ENCODE results near the gene UBE2I. TPM values are rescaled to one million over a fixed set of nuclear protein-coding genes. Genes with fewer than 3 reads are reported as not detected.

Gene UBE2I
- total and polyA plus RNA-seq, 2 donors from 2014 or later: 62.2 to 97.1 TPM

DNA sequence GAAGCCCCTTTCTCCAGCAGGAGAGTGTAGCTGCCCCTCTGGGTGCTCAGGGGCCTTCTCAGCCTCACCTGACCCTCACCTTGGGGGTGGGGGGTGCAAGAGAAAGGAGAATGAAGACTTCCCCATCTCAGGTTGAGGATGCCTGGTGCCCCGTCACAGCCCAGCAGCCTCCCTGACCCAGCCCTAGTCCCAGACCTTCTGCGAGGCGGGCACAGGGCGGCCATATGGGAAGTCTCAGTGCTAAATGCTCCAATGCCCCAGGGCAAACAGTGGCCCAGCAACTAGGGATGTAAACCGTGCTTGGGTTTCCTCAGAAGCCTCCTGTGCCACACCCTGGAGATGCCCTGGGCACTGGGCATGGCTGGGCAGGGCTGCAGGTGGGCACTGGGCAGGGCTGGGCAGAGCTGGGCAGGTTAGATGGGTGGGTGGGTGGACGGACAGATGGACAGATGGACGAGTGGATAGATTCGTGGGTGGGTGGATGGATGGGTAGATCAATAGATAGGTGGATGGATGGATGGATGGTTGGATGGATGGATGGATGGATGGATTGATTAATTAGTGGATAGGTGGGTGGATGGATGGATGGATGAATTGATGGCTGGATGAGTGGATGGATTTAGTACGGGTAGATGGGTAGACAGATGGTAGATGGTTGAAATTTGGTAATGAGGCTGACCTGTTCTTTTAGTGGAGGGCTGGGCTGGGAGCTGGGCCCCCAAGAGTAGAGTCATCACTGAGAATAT is 36.8 kb upstream of the UBE2I start:
- TF ChIP-seq, protein P1, sequence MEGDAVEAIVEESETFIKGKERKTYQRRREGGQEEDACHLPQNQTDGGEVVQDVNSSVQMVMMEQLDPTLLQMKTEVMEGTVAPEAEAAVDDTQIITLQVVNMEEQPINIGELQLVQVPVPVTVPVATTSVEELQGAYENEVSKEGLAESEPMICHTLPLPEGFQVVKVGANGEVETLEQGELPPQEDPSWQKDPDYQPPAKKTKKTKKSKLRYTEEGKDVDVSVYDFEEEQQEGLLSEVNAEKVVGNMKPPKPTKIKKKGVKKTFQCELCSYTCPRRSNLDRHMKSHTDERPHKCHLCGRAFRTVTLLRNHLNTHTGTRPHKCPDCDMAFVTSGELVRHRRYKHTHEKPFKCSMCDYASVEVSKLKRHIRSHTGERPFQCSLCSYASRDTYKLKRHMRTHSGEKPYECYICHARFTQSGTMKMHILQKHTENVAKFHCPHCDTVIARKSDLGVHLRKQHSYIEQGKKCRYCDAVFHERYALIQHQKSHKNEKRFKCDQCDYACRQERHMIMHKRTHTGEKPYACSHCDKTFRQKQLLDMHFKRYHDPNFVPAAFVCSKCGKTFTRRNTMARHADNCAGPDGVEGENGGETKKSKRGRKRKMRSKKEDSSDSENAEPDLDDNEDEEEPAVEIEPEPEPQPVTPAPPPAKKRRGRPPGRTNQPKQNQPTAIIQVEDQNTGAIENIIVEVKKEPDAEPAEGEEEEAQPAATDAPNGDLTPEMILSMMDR (IDR thresholded peaks at IDR 0.05; ENCODE audit: borderline replicate concordance, extremely low read depth, insufficient read depth): no peak
- intact Hi-C loops (cut with DNase I): no loop called here
- Histone ChIP-seq H3K4me3 (ENCODE audit: low read length in 3 of 3) (no peak overlapping the region), H3K9ac (ENCODE audit: low read length in 3 of 3) (no peak overlapping the region), H3K27me3 (ENCODE audit: control insufficient read depth, insufficient read depth, low read length) (no peaks in the 10 kb centered on the region), H3K27ac (ENCODE audit: low read depth in 2 of 2, low read length in 2 of 2) (no peak overlapping the region), H3K36me3 (ENCODE audit: control insufficient read depth in 2 of 3, insufficient read depth in 3 of 3, low read length in 3 of 3) (no peaks in the 10 kb centered on the region), H3K9me3 (ENCODE audit: control insufficient read depth in 2 of 3, insufficient read depth in 1 of 3, low read length in 3 of 3) (no peaks in the 10 kb centered on the region), H3K4me1 (ENCODE audit: control insufficient read depth in 2 of 3, insufficient read depth in 2 of 3, low read depth in 1 of 3, low read length in 3 of 3) (peaks cover 0 to 4% (median 0%) of the 10 kb centered on the region in 3 donors)
- DNase-seq (peak in 1 of 5 donors; percentile 70), FAIRE-seq (no peak)

DNA sequence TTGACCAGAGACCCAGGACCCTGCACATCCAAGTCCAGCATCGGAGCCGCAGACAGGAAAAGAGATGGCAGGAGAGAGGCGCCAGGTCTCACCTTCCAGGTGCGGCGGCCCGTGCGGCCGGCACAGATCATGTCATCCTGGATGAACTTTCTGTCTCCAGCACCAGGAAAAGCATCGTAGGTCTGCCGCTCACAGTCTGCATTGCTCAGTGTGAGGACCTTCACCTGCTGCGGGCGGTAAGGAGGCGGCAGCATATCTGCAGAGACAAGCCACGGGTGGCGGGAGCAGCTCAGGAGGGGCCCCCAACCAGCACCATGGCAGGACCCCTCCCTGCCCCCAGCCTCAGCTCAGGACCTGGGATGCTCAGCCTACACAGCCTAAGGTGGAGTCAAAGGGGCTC is 35.6 kb upstream of the UBE2I start:
- intact Hi-C loops (cut with DNase I): no loop called here
- H3K4me1 ChIP-seq (ENCODE audit: control insufficient read depth in 2 of 3, insufficient read depth in 2 of 3, low read depth in 1 of 3, low read length in 3 of 3): peaks cover 0 to 4% (median 0%) of the 10 kb centered on the region in 3 donors
- no peaks in the 10 kb centered on the region for H3K9me3 ChIP-seq (ENCODE audit: control insufficient read depth in 2 of 3, insufficient read depth in 1 of 3, low read length in 3 of 3)
- no peaks in the 10 kb centered on the region for H3K36me3 ChIP-seq (ENCODE audit: control insufficient read depth in 2 of 3, insufficient read depth in 3 of 3, low read length in 3 of 3)
- no peak overlapping the region for H3K27ac ChIP-seq (ENCODE audit: low read depth in 2 of 2, low read length in 2 of 2)
- H3K4me3 ChIP-seq (ENCODE audit: low read length in 3 of 3): no peak overlapping the region
- H3K27me3 ChIP-seq (ENCODE audit: control insufficient read depth, insufficient read depth, low read length): no peaks in the 10 kb centered on the region
- H3K9ac ChIP-seq (ENCODE audit: low read length in 3 of 3): no peak overlapping the region
- DNase-seq (no peak), FAIRE-seq (no peak)
- TF ChIP-seq, protein P1 (IDR thresholded peaks at IDR 0.05; ENCODE audit: borderline replicate concordance, extremely low read depth, insufficient read depth): no peak

DNA sequence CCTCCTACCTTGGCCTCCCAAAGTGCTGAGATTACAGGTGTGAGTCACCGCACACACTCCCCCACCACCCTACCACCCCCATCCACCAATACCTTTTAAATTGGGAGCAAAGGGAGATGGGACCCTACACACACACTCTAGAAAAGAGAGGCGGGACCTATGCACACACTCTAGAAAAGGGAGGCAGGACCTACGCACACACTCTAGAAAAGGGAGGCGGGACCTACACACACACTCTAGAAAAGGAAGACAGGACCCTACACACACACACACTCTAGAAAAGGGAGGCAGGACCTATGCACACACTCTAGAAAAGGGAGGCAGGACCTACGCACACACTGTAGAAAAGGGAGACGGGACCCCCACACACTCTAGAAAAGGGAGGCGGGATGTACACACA is 34.7 kb upstream of the UBE2I start:
- H3K4me3 ChIP-seq (ENCODE audit: low read length in 3 of 3): no peak overlapping the region
- no peak overlapping the region for H3K9ac ChIP-seq (ENCODE audit: low read length in 3 of 3)
- H3K9me3 ChIP-seq (ENCODE audit: control insufficient read depth in 2 of 3, insufficient read depth in 1 of 3, low read length in 3 of 3): no peaks in the 10 kb centered on the region
- H3K27ac ChIP-seq (ENCODE audit: low read depth in 2 of 2, low read length in 2 of 2): no peak overlapping the region
- DNase-seq: no peak
- H3K27me3 ChIP-seq (ENCODE audit: control insufficient read depth, insufficient read depth, low read length): no peaks in the 10 kb centered on the region
- FAIRE-seq: no peak
- TF ChIP-seq, protein P1 (IDR thresholded peaks at IDR 0.05; ENCODE audit: borderline replicate concordance, extremely low read depth, insufficient read depth): no peak
- H3K4me1 ChIP-seq (ENCODE audit: control insufficient read depth in 2 of 3, insufficient read depth in 2 of 3, low read depth in 1 of 3, low read length in 3 of 3): peaks cover 0 to 4% (median 0%) of the 10 kb centered on the region in 3 donors
- intact Hi-C loops (cut with DNase I): no loop called here
- H3K36me3 ChIP-seq (ENCODE audit: control insufficient read depth in 2 of 3, insufficient read depth in 3 of 3, low read length in 3 of 3): no peaks in the 10 kb centered on the region
